GM08714 (cell line): ENCODE data around the gene DOK7.
"Not testable (repeated sequence)": the region's sequence is repeated elsewhere in the genome, so short reads cannot be mapped to it uniquely, and the experiment has no call there.

ENCODE experiments used
- H3K4me3 ChIP-seq: fragments of 200-500 bp; sonication (Bioruptor generic); 2 replicates; pipeline ENCODE4 v1.5.1; 2014; ENCODE audit warnings: mild to moderate bottlenecking, low read length, inconsistent platforms
- ZNF274 ChIP-seq: IDR thresholded peaks from 2 replicates; pipeline ENCODE4 v1.6.1; 2012; ENCODE audit warnings: mild to moderate bottlenecking, low read depth, low read length

DOK7 gene

GRCh38 chr4:3529363-3529762 lies 66.3 kb downstream of the DOK7 start:
- TF ChIP-seq ZNF274: no peak
- H3K4me3 ChIP-seq: no peak overlapping the region

DNA sequence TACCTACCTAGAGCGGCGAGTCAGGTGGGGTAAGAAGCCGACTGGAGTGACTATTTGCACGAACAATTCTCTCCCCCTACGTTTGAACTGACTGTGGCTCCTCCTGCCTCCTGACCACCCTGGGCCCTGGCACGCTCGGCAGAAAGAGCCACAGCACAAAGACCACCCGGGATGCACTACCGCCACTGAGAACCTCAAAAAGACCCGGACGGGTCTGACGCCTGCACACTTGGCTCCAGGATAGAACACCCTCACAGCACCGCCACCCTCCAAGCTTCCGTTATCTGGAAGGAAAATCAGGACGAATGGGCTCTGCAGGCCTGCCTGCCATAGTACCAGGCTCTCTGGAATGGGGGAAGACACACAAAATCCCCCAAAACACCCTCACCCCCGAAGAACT lies 66.9 kb downstream of the DOK7 start:
- no peak for TF ChIP-seq ZNF274
- H3K4me3 ChIP-seq: no peak overlapping the region

- peak overlapping the region; percentile 87; the same call in 1 of the 2 replicates for H3K4me3 ChIP-seq
- TF ChIP-seq ZNF274: no peak
Observed at GRCh38 chr4:3530663-3531254, 67.7 kb downstream of the DOK7 start.

DNA sequence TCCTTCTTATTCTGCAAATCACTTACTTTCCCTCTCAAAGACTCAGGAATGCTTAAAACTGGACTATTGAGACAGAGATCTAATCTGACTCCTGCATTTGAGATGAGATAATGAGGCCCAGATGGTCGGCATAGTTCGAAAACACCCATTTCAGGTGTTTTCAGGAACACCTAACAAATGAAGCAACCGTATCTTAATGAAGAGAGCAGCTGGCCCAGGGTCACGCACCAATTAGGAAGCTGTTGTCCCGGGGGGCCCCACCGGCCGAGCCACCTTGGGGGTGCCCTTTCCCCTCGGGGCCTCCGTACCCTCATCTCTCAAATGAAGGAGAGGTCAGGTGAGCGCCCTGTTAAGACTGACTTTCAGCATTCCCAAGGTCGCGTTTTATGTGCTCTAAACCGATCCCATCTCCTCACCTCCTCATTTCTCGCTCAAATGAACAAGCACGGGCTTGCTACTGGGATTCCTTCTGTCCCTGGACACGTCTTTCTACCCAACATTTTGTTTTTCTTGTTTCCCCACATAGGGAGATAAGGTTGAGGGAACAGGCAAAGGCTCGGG lies 68.3 kb downstream of the DOK7 start:
- H3K4me3 ChIP-seq: peak overlapping the region; percentile 87
- TF ChIP-seq ZNF274: no peak

DNA sequence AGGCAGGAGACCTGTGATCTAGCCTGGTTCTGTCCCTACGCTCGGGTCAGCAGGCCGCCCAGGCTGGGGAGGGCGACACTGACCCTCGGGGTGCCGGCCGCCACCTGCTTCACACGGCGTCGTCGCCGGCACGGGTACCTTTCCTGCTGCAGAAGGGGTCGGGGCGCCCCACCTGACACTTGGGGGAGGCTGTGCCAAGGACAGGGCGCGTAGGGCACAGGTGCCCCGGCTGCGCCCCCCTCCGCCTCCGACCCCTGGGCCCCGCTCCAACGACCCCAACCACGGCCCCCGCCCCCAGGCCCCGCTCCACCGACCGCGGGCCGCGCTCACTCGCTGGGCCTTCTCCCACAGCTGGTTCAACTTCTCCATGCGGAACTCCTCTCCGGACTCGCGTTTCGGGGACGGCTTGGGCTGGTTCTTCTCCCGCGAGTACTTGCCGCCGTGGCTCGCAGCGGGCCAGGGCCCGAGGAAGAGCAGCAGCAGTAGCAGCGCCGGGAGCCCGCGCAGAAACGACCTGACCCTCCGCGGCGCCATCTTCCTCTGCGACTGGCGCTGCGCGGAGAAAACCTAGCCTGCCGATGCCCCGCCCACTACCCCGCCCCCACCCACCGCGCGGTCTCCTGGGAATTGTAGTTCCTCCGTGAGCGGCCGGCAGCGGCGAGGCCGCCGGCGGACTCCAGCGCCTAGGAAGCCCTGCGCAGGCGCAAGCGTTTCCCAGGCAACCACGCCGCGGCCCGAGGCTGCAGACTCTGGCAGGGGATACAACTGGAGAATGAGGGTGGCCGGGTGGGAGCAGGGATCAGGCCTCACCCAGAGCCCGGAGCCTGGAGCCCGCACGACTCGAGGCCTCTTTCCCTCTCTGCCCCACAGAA lies 69.0 kb downstream of the DOK7 start, which contains the start of gene LRPAP1:
Gene LRPAP1, minus strand, starts transcription at position 544 of the 872 bp plus-strand sequence. Its CDS starts 10 bp downstream, at position 534.
- H3K4me3 ChIP-seq: peak within 1 kb of the TSS; percentile 87
- TF ChIP-seq ZNF274: no peak

- peak overlapping the region; percentile 14; the same call in 1 of the 2 replicates for H3K4me3 ChIP-seq
- no peak for TF ChIP-seq ZNF274
Observed at GRCh38 chr4:3532751-3533422, 69.8 kb downstream of the DOK7 start.

DNA sequence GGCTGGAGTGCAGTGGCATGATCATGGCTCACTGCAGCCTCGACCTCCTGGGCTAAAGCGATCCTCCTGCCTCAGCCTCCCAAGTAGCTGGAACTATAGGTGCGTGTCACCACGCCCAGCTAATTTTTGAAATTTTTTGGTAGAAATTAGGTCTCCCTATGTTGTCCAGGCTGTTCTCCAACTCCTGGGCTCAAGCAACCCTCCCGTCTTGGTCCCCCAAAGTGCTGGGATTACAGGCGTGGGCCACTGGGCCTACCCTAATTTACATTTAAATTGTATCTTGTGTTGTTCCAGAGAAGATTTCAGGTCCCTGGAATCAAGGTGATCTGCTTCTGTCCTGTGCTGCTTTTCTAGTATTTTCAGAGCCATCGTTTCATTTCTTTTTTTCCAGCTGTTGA lies 70.3 kb downstream of the DOK7 start:
- H3K4me3 ChIP-seq: no peak overlapping the region
- TF ChIP-seq ZNF274: no peak

DNA sequence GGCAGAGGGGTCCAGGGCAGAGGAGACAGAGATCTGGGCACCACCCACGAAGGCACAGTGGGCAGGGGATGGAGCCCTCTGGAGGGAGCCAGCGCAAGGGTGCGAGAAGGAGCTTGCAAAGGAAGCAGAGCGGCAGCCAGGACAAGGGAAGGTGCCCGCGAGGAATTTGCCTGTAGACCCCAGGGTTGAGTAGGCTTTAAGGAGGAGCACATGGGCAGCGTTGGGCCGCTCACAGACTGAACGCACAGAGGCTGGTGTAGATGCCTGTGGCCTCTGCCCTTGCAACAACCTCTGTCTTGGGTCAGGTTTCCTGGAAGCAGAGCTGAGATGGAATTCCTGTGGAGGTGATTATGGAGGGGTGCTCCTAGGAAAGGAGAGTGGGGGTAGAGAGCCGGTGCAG lies 72.7 kb downstream of the DOK7 start:
- not testable (repeated sequence) for H3K4me3 ChIP-seq

DNA sequence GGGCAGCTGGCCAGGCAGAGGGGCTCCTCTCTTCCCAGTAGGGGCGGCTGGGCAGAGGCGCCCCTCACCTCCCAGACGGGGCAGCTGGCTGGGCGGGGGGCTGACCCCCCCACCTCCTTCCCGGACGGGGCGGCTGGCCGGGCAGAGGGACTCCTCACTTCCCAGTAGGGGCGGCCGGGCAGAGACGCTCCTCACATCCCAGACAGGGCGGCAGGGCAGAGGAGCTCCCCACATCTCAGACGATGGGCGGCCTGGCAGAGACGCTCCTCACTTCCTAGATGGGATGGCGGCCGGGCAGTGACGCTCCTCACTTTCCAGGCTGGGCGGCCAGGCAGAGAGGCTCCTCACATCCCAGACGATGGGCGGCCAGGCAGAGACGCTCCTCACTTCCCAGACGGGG lies 75.8 kb downstream of the DOK7 start:
- not testable (repeated sequence) for H3K4me3 ChIP-seq

- not testable (repeated sequence) for H3K4me3 ChIP-seq
Observed at GRCh38 chr4:3543415-3543814, 80.3 kb downstream of the DOK7 start.
